H1 (cell line): Measurements from ENCODE around the gene PLEKHG3. TPM values are rescaled to one million over a fixed set of nuclear protein-coding genes. Genes with fewer than 3 reads are reported as not detected.

Experiments
- CTCF ChIA-PET: fragments of 300-600 bp; sonication (Branson Sonifier 250); formaldehyde crosslinking; loops from one replicate; lab custom pipeline; 2021; ENCODE audit not compliant: partially characterized antibody; lab: Charles Lee
- POLR2A ChIA-PET: fragments of 300-600 bp; sonication (Branson Sonifier 250); formaldehyde crosslinking; loops from one replicate; lab custom pipeline; 2021; ENCODE audit warnings: inconsistent platforms; ENCODE audit not compliant: partially characterized antibody; lab: Charles Lee
- DNase-seq, 2 experiments: peaks; one replicate each; pipeline versions ENCODE4 v3.0.0 to v3.0.0-alpha.2; 2010 to 2022; ENCODE audit warnings: low spot score in 2 of 2, low read depth in 1 of 2, mixed read lengths in 1 of 2
- FAIRE-seq: peaks from 2 replicates; lab custom pipeline; 2011; peaks lifted over from hg19 to GRCh38; lab: Jason Lieb, UNC
- H2AFZ ChIP-seq: 2 replicates; pipeline ENCODE4 v1.8.1; 2012; ENCODE audit warnings: low read length, inconsistent platforms
- H2AK5ac ChIP-seq: 2 replicates; pipeline ENCODE4 v1.6.1; 2013; ENCODE audit warnings: low read depth, low read length
- H2BK120ac ChIP-seq: replicated peaks from 2 replicates; pipeline ENCODE3; 2013; ENCODE audit warnings: low read depth, low read length, inconsistent platforms
- H2BK12ac ChIP-seq: 2 replicates; pipeline ENCODE4 v1.6.1; 2013; ENCODE audit warnings: low read depth, low read length
- H2BK15ac ChIP-seq: 2 replicates; pipeline ENCODE4 v1.6.1; 2013; ENCODE audit warnings: low read length
- H2BK20ac ChIP-seq: 2 replicates; pipeline ENCODE4 v1.6.1; 2013; ENCODE audit warnings: low read length
- H2BK5ac ChIP-seq: 2 replicates; pipeline ENCODE4 v1.6.1; 2013; ENCODE audit warnings: low read depth, low read length
- H3K14ac ChIP-seq: 2 replicates; pipeline ENCODE4 v1.6.1; 2013; ENCODE audit warnings: inconsistent platforms; ENCODE audit not compliant: insufficient read length
- H3K18ac ChIP-seq: 2 replicates; pipeline ENCODE4 v1.6.1; 2013; ENCODE audit warnings: low read length; ENCODE audit errors: extremely low read depth
- H3K23ac ChIP-seq: 2 replicates; pipeline ENCODE4 v1.6.1; 2013; ENCODE audit warnings: inconsistent platforms; ENCODE audit not compliant: insufficient read length
- H3K23me2 ChIP-seq: 2 replicates; pipeline ENCODE4 v1.6.1; 2013; ENCODE audit warnings: low read depth, low read length
- H3K27ac ChIP-seq: 2 replicates; pipeline ENCODE4 v1.6.1; 2011; ENCODE audit warnings: low read depth, low read length, inconsistent platforms
- H3K27me3 ChIP-seq, 4 experiments: replicated peaks in 1 of 4; 1 replicate in 1 of 4; 2 replicates in 3 of 4; pipeline versions ENCODE4 v1.6.1 to v1.8.1; 2011 to 2013; ENCODE audit warnings: low read length in 3 of 4, mild to moderate bottlenecking in 3 of 4, inconsistent platforms in 2 of 4, mixed read lengths in 2 of 4, moderate library complexity in 1 of 4; ENCODE audit not compliant: control insufficient read depth in 3 of 4, insufficient read depth in 3 of 4; ENCODE audit errors: extremely low read depth in 1 of 4
- H3K36me3 ChIP-seq, 4 experiments: 2 replicates each; pipeline versions ENCODE4 v1.6.1 to v1.8.1; 2011 to 2013; ENCODE audit warnings: mild to moderate bottlenecking in 4 of 4, low read length in 3 of 4, moderate library complexity in 2 of 4, control low read depth in 1 of 4, inconsistent platforms in 1 of 4; ENCODE audit not compliant: insufficient read depth in 4 of 4, control insufficient read depth in 2 of 4
- H3K4ac ChIP-seq: replicated peaks from 2 replicates; pipeline ENCODE3; 2013; ENCODE audit warnings: low read length, low read depth, mixed read lengths, inconsistent platforms; ENCODE audit not compliant: insufficient read length
- H3K4me1 ChIP-seq, 4 experiments: replicated peaks in 1 of 4; 1 replicate in 1 of 4; 2 replicates in 3 of 4; pipeline versions ENCODE4 v1.6.1 to v1.8.1; 2011 to 2013; ENCODE audit warnings: low read length in 3 of 4, inconsistent platforms in 2 of 4, mixed read lengths in 1 of 4; ENCODE audit not compliant: insufficient read depth in 4 of 4, control insufficient read depth in 3 of 4
- H3K4me2 ChIP-seq, 2 experiments: 2 replicates each; pipeline versions ENCODE4 v1.6.1 to v1.8.1; 2011 to 2013; ENCODE audit warnings: low read depth in 2 of 2, low read length in 2 of 2, control low read depth in 1 of 2, inconsistent platforms in 1 of 2, mild to moderate bottlenecking in 1 of 2; ENCODE audit not compliant: insufficient read depth in 1 of 2
- H3K4me3 ChIP-seq, 4 experiments: fragments of 200-600, 300-600 bp in 1 of 4; sonication (generic), shearing (Covaris generic), sonication (Bioruptor Twin) in 1 of 4; 2 replicates each; pipeline versions ENCODE4 v1.5.1 to v1.8.1; 2011 to 2016; ENCODE audit warnings: low read length in 4 of 4, low read depth in 3 of 4, control low read depth in 2 of 4, inconsistent platforms in 2 of 4, mild to moderate bottlenecking in 2 of 4, mixed read lengths in 1 of 4, moderate library complexity in 1 of 4; ENCODE audit not compliant: insufficient read depth in 2 of 4; ENCODE audit errors: extremely low read depth in 1 of 4
- H3K56ac ChIP-seq: replicated peaks from 2 replicates; pipeline ENCODE3; 2013; ENCODE audit warnings: low read depth, mild to moderate bottlenecking, mixed read lengths, low read length, inconsistent platforms; ENCODE audit not compliant: insufficient read length
- H3K79me1 ChIP-seq: 2 replicates; pipeline ENCODE4 v1.6.1; 2013; ENCODE audit warnings: low read depth, low read length, control low read depth
- H3K79me2 ChIP-seq, 2 experiments: 2 replicates each; pipeline versions ENCODE4 v1.6.1 to v1.8.1; 2012 to 2013; ENCODE audit warnings: low read length in 2 of 2, mild to moderate bottlenecking in 2 of 2, inconsistent platforms in 1 of 2; ENCODE audit not compliant: insufficient read depth in 2 of 2, control insufficient read depth in 1 of 2
- H3K9ac ChIP-seq, 4 experiments: replicated peaks in 1 of 4; 1 replicate in 1 of 4; 2 replicates in 3 of 4; pipeline versions ENCODE4 v1.6.1 to v1.8.1; 2011 to 2013; ENCODE audit warnings: low read depth in 3 of 4, low read length in 3 of 4, control low read depth in 2 of 4, mild to moderate bottlenecking in 2 of 4, moderate library complexity in 2 of 4, inconsistent platforms in 1 of 4; ENCODE audit errors: extremely low read depth in 1 of 4
- H3K9me3 ChIP-seq, 2 experiments: 2 replicates each; pipeline versions ENCODE4 v1.6.1 to v1.8.1; 2012 to 2013; ENCODE audit warnings: mild to moderate bottlenecking in 2 of 2, moderate library complexity in 2 of 2, control low read depth in 1 of 2, inconsistent platforms in 1 of 2, low read depth in 1 of 2, low read length in 1 of 2, mixed read lengths in 1 of 2; ENCODE audit not compliant: insufficient read depth in 2 of 2
- H4K20me1 ChIP-seq, 2 experiments: replicated peaks in 1 of 2; 2 replicates each; pipeline versions ENCODE3 to v1.8.1; 2011 to 2013; ENCODE audit warnings: inconsistent platforms in 2 of 2, low read length in 2 of 2, mild to moderate bottlenecking in 1 of 2; ENCODE audit not compliant: insufficient read depth in 2 of 2, control insufficient read depth in 1 of 2
- H4K5ac ChIP-seq: 2 replicates; pipeline ENCODE4 v1.6.1; 2013; ENCODE audit warnings: low read length, low read depth, mixed read lengths, inconsistent platforms; ENCODE audit not compliant: insufficient read length
- H4K8ac ChIP-seq: 2 replicates; pipeline ENCODE4 v1.8.0; 2013; ENCODE audit warnings: mild to moderate bottlenecking, moderate library complexity, low read length, inconsistent platforms; ENCODE audit not compliant: insufficient read depth; ENCODE audit errors: extremely low read depth
- H4K91ac ChIP-seq: replicated peaks from 2 replicates; pipeline ENCODE3; 2013; ENCODE audit warnings: low read length, mixed read lengths, inconsistent platforms; ENCODE audit not compliant: insufficient read length
- ASH2L ChIP-seq: fragments of 200-600, 300-600 bp; sonication (generic); IDR thresholded peaks from one replicate; pipeline ENCODE4 v1.7.1; 2017; ENCODE audit warnings: low read length
- WGBS, 2 experiments: shearing (Covaris generic) in 1 of 2; methylation state at CpG; one replicate each; pipeline versions ENCODE4 v1.1.6 to v1.1.7; 2013 to 2015; ENCODE audit warnings: low lambda C conversion rate in 2 of 2, mixed read lengths in 2 of 2, inconsistent platforms in 1 of 2, low coverage in 1 of 2, missing lambda C conversion rate in 1 of 2; ENCODE audit not compliant: insufficient replicate concordance in 2 of 2, insufficient coverage in 1 of 2, insufficient read length in 1 of 2; ENCODE audit errors: extremely low coverage in 1 of 2, missing lambda C conversion rate in 1 of 2; 5-methylcytosine and 5-hydroxymethylcytosine counted together
- polyA plus RNA-seq, 7 experiments: library from polyadenylated mRNA; depleted of rRNA in 3 of 7; stranded (reverse) in 5 of 7; unstranded in 2 of 7; fragments of >200 nt in 5 of 7; fragments of 200-250 nt in 2 of 7; gene quantifications; 1 replicate in 5 of 7; 2 replicates in 1 of 7; 4 replicates in 1 of 7; pipeline versions ENCODE4 v1.2.1 to v1.2.3, GENCODE V29; 2011 to 2013; ENCODE audit warnings: missing spikeins in 2 of 7, mixed read lengths in 2 of 7
- total RNA-seq: library from RNA; stranded (reverse); fragmentation: NEBNext Ultra II Directional; extraction: Animal tissue kit (Norgen Biotek cat#: 25700); gene quantifications from 2 replicates; pipeline ENCODE4 v1.2.1, GENCODE V29; 2021

PLEKHG3 gene
- total and polyA plus RNA-seq, 2 of the 8 experiments (the other 6 are each of a cell fraction or from before 2014, with no cell fraction given), result 43.4 to 90.6 TPM

- no peak for DNase-seq
- CTCF ChIA-PET, result interaction anchor here (0.5 to 5.1 kb wide), 36 partner anchors 8 to 1478 kb away, joined by 3 to 74 read pairs (median 5); partner anchors contain the start of genes CHURC1 and PLEKHG3
- FAIRE-seq, result no peak
Measured at GRCh38 chr14:64758691-64759554, 54.7 kb downstream of the PLEKHG3 start.

More at GRCh38 chr14:64758691-64759554, 54.7 kb downstream of the PLEKHG3 start:
- POLR2A ChIA-PET, result interaction anchor here (1.1 to 1.7 kb wide), 3 partner anchors 9 to 54 kb away, joined by 3 to 4 read pairs (median 4); partner anchors contain the start of gene PLEKHG3
- no peak overlapping the region for H2BK15ac ChIP-seq
- no peaks in the 10 kb centered on the region; a peak in 2 of 7 replicates for H3K27me3 ChIP-seq
- no peak overlapping the region for H3K23ac ChIP-seq
- H3K4me1 ChIP-seq, result peaks cover 0 to 23% (median 13%) of the 10 kb centered on the region in 4 experiments; a peak in 6 of 7 replicates
- H3K9me3 ChIP-seq, result no peaks in the 10 kb centered on the region
- 0 out of 2 replicates have a peak overlapping the region, but pooled peaks have one; percentile 18 for H2BK20ac ChIP-seq
- WGBS, 2 experiments, result 88% methylated on average over 7 of the region's 7 CpGs; no CpG with 5 or more reads in 1 of the 2 experiments
- no peaks in the 10 kb centered on the region for H3K23me2 ChIP-seq
- H4K8ac ChIP-seq, result no peak overlapping the region; the same call in 1 of the 2 replicates
- H4K5ac ChIP-seq, result no peak overlapping the region
- H2AFZ ChIP-seq, result no peak overlapping the region
- H3K79me1 ChIP-seq, result no peaks in the 10 kb centered on the region
- no peak overlapping the region for H3K4me2 ChIP-seq
- no peak overlapping the region for H2BK120ac ChIP-seq
- no peak overlapping the region for H3K4me3 ChIP-seq
- H2AK5ac ChIP-seq, result 0 out of 2 replicates have a peak overlapping the region, but pooled peaks have one; percentile 30
- H3K9ac ChIP-seq, result no peak overlapping the region
- H3K4ac ChIP-seq, result no peak overlapping the region
- peak overlapping the region; percentile 32; the same call in 1 of the 2 replicates for H3K18ac ChIP-seq
- no peak overlapping the region for H3K14ac ChIP-seq
- no peaks in the 10 kb centered on the region for H3K79me2 ChIP-seq
- TF ChIP-seq ASH2L, result no peak
- H3K27ac ChIP-seq, result no peak overlapping the region
- no peak overlapping the region for H4K91ac ChIP-seq
- H3K56ac ChIP-seq, result no peak overlapping the region
- H2BK5ac ChIP-seq, result no peak overlapping the region; the same call in 1 of the 2 replicates
- H3K36me3 ChIP-seq, result no peaks in the 10 kb centered on the region
- no peaks in the 10 kb centered on the region for H4K20me1 ChIP-seq
- 0 out of 2 replicates have a peak overlapping the region, but pooled peaks have one; percentile 39 for H2BK12ac ChIP-seq
